Osteocyte (in vitro differentiated cells): ENCODE data around the gene SERTM1. TPM values are rescaled to one million over a fixed set of nuclear protein-coding genes. Genes with fewer than 3 reads are reported as not detected.

Experiments used
- DNase-seq: peaks from one replicate; pipeline ENCODE4 v3.0.0; 2021; ENCODE audit warnings: mixed read lengths; ENCODE audit not compliant: unreplicated experiment; ENCODE audit errors: extremely low spot score
- H3K27ac Mint-ChIP-seq: one replicate; pipeline ENCODE4 v1.8.0; 2021; ENCODE audit warnings: mild to moderate bottlenecking, mixed read lengths; ENCODE audit not compliant: unreplicated experiment
- H3K27me3 Mint-ChIP-seq: one replicate; pipeline ENCODE4 v1.8.0; 2021; ENCODE audit warnings: mixed read lengths; ENCODE audit not compliant: unreplicated experiment
- H3K36me3 Mint-ChIP-seq: one replicate; pipeline ENCODE4 v1.8.0; 2021; ENCODE audit warnings: mixed read lengths; ENCODE audit not compliant: unreplicated experiment
- H3K4me1 Mint-ChIP-seq: one replicate; pipeline ENCODE4 v1.8.0; 2021; ENCODE audit warnings: mixed read lengths; ENCODE audit not compliant: unreplicated experiment
- H3K4me3 Mint-ChIP-seq: one replicate; pipeline ENCODE4 v1.8.0; 2021; ENCODE audit warnings: mild to moderate bottlenecking, moderate library complexity, mixed read lengths; ENCODE audit not compliant: unreplicated experiment
- H3K9me3 Mint-ChIP-seq: one replicate; pipeline ENCODE4 v1.8.0; 2021; ENCODE audit warnings: mixed read lengths; ENCODE audit not compliant: unreplicated experiment
- CTCF ChIP-seq: fragments of 200-600 bp; sonication (generic); IDR thresholded peaks from 2 replicates; pipeline ENCODE4 v1.5.0; 2021; ENCODE audit warnings: antibody characterized with exemption, mild to moderate bottlenecking, moderate library complexity
- total RNA-seq: library from RNA; stranded (reverse); gene quantifications from 2 replicates; pipeline ENCODE4 v1.2.1, GENCODE V29; 2021

Gene SERTM1
- total RNA-seq, 1 donor from 2014 or later = not detected

- no peaks in the 10 kb centered on the region for H3K36me3 Mint-ChIP-seq
- no peak overlapping the region for H3K4me3 Mint-ChIP-seq
- no peaks in the 10 kb centered on the region for H3K9me3 Mint-ChIP-seq
Observed at GRCh38 chr13:36685927-36686326, 12.1 kb downstream of the SERTM1 start.

GRCh38 chr13:36696410-36697010 lies 22.7 kb downstream of the SERTM1 start:
- Mint-ChIP-seq H3K27me3 (peaks cover 29% of the 10 kb centered on the region), H3K9me3 (no peaks in the 10 kb centered on the region), H3K4me3 (no peak overlapping the region), H3K27ac (no peak overlapping the region), H3K36me3 (no peaks in the 10 kb centered on the region), H3K4me1 (no peaks in the 10 kb centered on the region)
- DNase-seq = no peak
- TF ChIP-seq CTCF = no peak

More at GRCh38 chr13:36685927-36686326, 12.1 kb downstream of the SERTM1 start:
- no peak for DNase-seq
- Mint-ChIP-seq H3K27ac (no peak overlapping the region), H3K4me1 (no peaks in the 10 kb centered on the region), H3K27me3 (peaks cover 16% of the 10 kb centered on the region)
- TF ChIP-seq CTCF = no peak

GRCh38 chr13:36700170-36700569 lies 26.4 kb downstream of the SERTM1 start:
- no peak overlapping the region for H3K4me3 Mint-ChIP-seq
- no peak for TF ChIP-seq CTCF
- DNase-seq = no peak
- H3K36me3 Mint-ChIP-seq = no peaks in the 10 kb centered on the region
- no peaks in the 10 kb centered on the region for H3K9me3 Mint-ChIP-seq
- H3K27ac Mint-ChIP-seq = no peak overlapping the region
- H3K4me1 Mint-ChIP-seq = no peaks in the 10 kb centered on the region
- H3K27me3 Mint-ChIP-seq = peaks cover 15% of the 10 kb centered on the region

GRCh38 chr13:36706755-36707154 lies 32.9 kb downstream of the SERTM1 start:
- Mint-ChIP-seq H3K4me3 (no peak overlapping the region), H3K27me3 (peaks cover 2% of the 10 kb centered on the region), H3K4me1 (peaks cover 7% of the 10 kb centered on the region), H3K27ac (no peak overlapping the region), H3K9me3 (no peaks in the 10 kb centered on the region), H3K36me3 (no peaks in the 10 kb centered on the region)
- TF ChIP-seq CTCF = no peak
- no peak for DNase-seq

- H3K9me3 Mint-ChIP-seq = no peaks in the 10 kb centered on the region
- no peaks in the 10 kb centered on the region for H3K36me3 Mint-ChIP-seq
- H3K4me3 Mint-ChIP-seq = no peak overlapping the region
- TF ChIP-seq CTCF = no peak
- no peak overlapping the region for H3K27ac Mint-ChIP-seq
- H3K4me1 Mint-ChIP-seq = peaks cover 7% of the 10 kb centered on the region
- H3K27me3 Mint-ChIP-seq = peaks cover 12% of the 10 kb centered on the region
- DNase-seq = no peak
Observed at GRCh38 chr13:36709136-36709890, 35.5 kb downstream of the SERTM1 start.
